Retinal pigment epithelial cell (primary cell): ENCODE measurements around the gene MRM1.

Source experiments
- DNase-seq: peaks from one replicate; pipeline ENCODE4 v3.0.0-alpha.2; 2010; ENCODE audit warnings: low read depth
- H3K4me3 ChIP-seq: 2 replicates; pipeline ENCODE4 v1.5.1; 2011; ENCODE audit warnings: mild to moderate bottlenecking, low read length, control low read depth, moderate library complexity
- TF ChIP-seq, protein P1 (sequence below): conservative IDR thresholded peaks from 2 replicates; pipeline ENCODE4 v1.5.1; 2011; ENCODE audit warnings: low read depth, low read length, control low read depth, inconsistent platforms

MRM1 gene

GRCh38 chr17:36610474-36610873 is 9.1 kb downstream of the MRM1 start:
- TF ChIP-seq, protein P1, sequence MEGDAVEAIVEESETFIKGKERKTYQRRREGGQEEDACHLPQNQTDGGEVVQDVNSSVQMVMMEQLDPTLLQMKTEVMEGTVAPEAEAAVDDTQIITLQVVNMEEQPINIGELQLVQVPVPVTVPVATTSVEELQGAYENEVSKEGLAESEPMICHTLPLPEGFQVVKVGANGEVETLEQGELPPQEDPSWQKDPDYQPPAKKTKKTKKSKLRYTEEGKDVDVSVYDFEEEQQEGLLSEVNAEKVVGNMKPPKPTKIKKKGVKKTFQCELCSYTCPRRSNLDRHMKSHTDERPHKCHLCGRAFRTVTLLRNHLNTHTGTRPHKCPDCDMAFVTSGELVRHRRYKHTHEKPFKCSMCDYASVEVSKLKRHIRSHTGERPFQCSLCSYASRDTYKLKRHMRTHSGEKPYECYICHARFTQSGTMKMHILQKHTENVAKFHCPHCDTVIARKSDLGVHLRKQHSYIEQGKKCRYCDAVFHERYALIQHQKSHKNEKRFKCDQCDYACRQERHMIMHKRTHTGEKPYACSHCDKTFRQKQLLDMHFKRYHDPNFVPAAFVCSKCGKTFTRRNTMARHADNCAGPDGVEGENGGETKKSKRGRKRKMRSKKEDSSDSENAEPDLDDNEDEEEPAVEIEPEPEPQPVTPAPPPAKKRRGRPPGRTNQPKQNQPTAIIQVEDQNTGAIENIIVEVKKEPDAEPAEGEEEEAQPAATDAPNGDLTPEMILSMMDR, result no peak
- DNase-seq, result no peak
- no peak overlapping the region for H3K4me3 ChIP-seq

DNA sequence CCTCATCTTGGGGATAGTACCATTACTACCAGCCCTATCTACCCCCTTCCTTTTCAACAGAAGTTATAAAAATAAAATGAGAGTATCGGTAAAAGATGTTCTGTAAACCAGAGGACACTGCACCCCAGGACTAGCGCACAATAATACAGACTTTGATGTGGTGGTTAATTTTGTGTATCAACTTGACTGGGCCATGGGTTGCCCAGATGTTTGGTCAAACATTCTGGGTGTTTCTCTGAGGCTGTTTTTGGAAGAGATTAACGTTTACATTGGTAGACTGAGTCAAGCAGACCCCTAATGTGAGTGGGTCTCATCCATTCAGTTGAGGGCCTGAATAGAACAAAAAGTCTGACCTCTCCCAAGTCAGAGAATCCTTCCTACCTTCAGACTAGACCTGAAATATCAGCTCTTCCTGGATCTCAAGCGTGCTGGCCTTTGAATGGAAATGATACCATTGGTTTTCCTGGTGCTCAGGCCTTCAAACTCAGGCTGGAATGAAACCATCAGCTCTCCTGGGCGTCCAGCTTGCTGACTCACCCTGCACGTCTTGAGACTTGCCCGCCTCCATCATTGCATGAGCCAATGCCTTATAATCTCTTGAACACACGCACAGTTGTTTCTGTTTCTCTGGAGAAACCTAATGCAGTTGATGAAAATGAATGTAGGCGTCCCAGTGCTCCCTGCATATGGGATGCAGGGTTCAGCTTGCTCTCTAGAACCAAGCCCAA is 10.1 kb downstream of the MRM1 start:
- DNase-seq, result peak; percentile 68
- H3K4me3 ChIP-seq, result no peak overlapping the region
- TF ChIP-seq, protein P1, result no peak

DNA sequence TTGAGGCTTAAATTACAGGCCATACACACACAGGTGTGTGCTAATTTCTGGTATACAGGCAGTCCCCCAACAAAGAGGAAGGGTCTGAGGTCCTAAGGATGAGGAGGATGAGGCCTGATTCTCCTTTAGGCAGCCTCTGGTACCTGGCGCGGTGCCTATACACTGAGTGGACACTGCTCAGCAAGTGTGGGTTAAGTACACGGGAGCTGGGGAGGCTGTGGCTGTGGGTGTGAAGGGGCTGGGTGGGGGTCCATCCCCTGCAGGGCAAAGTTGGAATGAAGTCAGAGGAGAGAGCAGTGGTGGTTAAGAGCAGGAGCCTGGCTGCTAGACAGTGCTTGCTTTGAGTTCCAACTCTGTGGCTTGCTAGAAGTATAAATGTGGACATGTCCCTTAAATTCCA is 10.9 kb downstream of the MRM1 start:
- no peak overlapping the region for H3K4me3 ChIP-seq
- TF ChIP-seq, protein P1, result no peak

GRCh38 chr17:36613155-36613554 is 11.8 kb downstream of the MRM1 start:
- no peak overlapping the region for H3K4me3 ChIP-seq
- TF ChIP-seq, protein P1, result no peak

More for the DNA sequence above, 10.9 kb downstream of the MRM1 start:
- no peak for DNase-seq

GRCh38 chr17:36614081-36614480 is 12.7 kb downstream of the MRM1 start:
- H3K4me3 ChIP-seq, result no peak overlapping the region
- TF ChIP-seq, protein P1, result no peak
- no peak for DNase-seq

More at GRCh38 chr17:36613155-36613554, 11.8 kb downstream of the MRM1 start:
- no peak for DNase-seq

GRCh38 chr17:36614933-36615332 is 13.6 kb downstream of the MRM1 start:
- no peak for DNase-seq
- TF ChIP-seq, protein P1, result no peak
- H3K4me3 ChIP-seq, result no peak overlapping the region
